H1 (cell line): ENCODE measurements around the gene RNF149. TPM values are rescaled to one million over a fixed set of nuclear protein-coding genes. Genes with fewer than 3 reads are reported as not detected.

Experiments used
- CTCF ChIA-PET: fragments of 300-600 bp; sonication (Branson Sonifier 250); formaldehyde crosslinking; loops from one replicate; lab custom pipeline; 2021; ENCODE audit not compliant: partially characterized antibody; lab: Charles Lee
- POLR2A ChIA-PET: fragments of 300-600 bp; sonication (Branson Sonifier 250); formaldehyde crosslinking; loops from one replicate; lab custom pipeline; 2021; ENCODE audit warnings: inconsistent platforms; ENCODE audit not compliant: partially characterized antibody; lab: Charles Lee
- DNase-seq, 2 experiments: peaks; one replicate each; pipeline versions ENCODE4 v3.0.0 to v3.0.0-alpha.2; 2010 to 2022; ENCODE audit warnings: low spot score in 2 of 2, low read depth in 1 of 2, mixed read lengths in 1 of 2
- FAIRE-seq: peaks from 2 replicates; lab custom pipeline; 2011; peaks lifted over from hg19 to GRCh38; lab: Jason Lieb, UNC
- H2AFZ ChIP-seq: 2 replicates; pipeline ENCODE4 v1.8.1; 2012; ENCODE audit warnings: low read length, inconsistent platforms
- H2AK5ac ChIP-seq: 2 replicates; pipeline ENCODE4 v1.6.1; 2013; ENCODE audit warnings: low read depth, low read length
- H2BK120ac ChIP-seq: replicated peaks from 2 replicates; pipeline ENCODE3; 2013; ENCODE audit warnings: low read depth, low read length, inconsistent platforms
- H2BK12ac ChIP-seq: 2 replicates; pipeline ENCODE4 v1.6.1; 2013; ENCODE audit warnings: low read depth, low read length
- H2BK15ac ChIP-seq: 2 replicates; pipeline ENCODE4 v1.6.1; 2013; ENCODE audit warnings: low read length
- H2BK20ac ChIP-seq: 2 replicates; pipeline ENCODE4 v1.6.1; 2013; ENCODE audit warnings: low read length
- H2BK5ac ChIP-seq: 2 replicates; pipeline ENCODE4 v1.6.1; 2013; ENCODE audit warnings: low read depth, low read length
- H3K14ac ChIP-seq: 2 replicates; pipeline ENCODE4 v1.6.1; 2013; ENCODE audit warnings: inconsistent platforms; ENCODE audit not compliant: insufficient read length
- H3K18ac ChIP-seq: 2 replicates; pipeline ENCODE4 v1.6.1; 2013; ENCODE audit warnings: low read length; ENCODE audit errors: extremely low read depth
- H3K23ac ChIP-seq: 2 replicates; pipeline ENCODE4 v1.6.1; 2013; ENCODE audit warnings: inconsistent platforms; ENCODE audit not compliant: insufficient read length
- H3K23me2 ChIP-seq: 2 replicates; pipeline ENCODE4 v1.6.1; 2013; ENCODE audit warnings: low read depth, low read length
- H3K27ac ChIP-seq: 2 replicates; pipeline ENCODE4 v1.6.1; 2011; ENCODE audit warnings: low read depth, low read length, inconsistent platforms
- H3K27me3 ChIP-seq, 4 experiments: replicated peaks in 1 of 4; 1 replicate in 1 of 4; 2 replicates in 3 of 4; pipeline versions ENCODE4 v1.6.1 to v1.8.1; 2011 to 2013; ENCODE audit warnings: low read length in 3 of 4, mild to moderate bottlenecking in 3 of 4, inconsistent platforms in 2 of 4, mixed read lengths in 2 of 4, moderate library complexity in 1 of 4; ENCODE audit not compliant: control insufficient read depth in 3 of 4, insufficient read depth in 3 of 4; ENCODE audit errors: extremely low read depth in 1 of 4
- H3K36me3 ChIP-seq, 4 experiments: 2 replicates each; pipeline versions ENCODE4 v1.6.1 to v1.8.1; 2011 to 2013; ENCODE audit warnings: mild to moderate bottlenecking in 4 of 4, low read length in 3 of 4, moderate library complexity in 2 of 4, control low read depth in 1 of 4, inconsistent platforms in 1 of 4; ENCODE audit not compliant: insufficient read depth in 4 of 4, control insufficient read depth in 2 of 4
- H3K4ac ChIP-seq: replicated peaks from 2 replicates; pipeline ENCODE3; 2013; ENCODE audit warnings: low read length, low read depth, mixed read lengths, inconsistent platforms; ENCODE audit not compliant: insufficient read length
- H3K4me1 ChIP-seq, 4 experiments: replicated peaks in 1 of 4; 1 replicate in 1 of 4; 2 replicates in 3 of 4; pipeline versions ENCODE4 v1.6.1 to v1.8.1; 2011 to 2013; ENCODE audit warnings: low read length in 3 of 4, inconsistent platforms in 2 of 4, mixed read lengths in 1 of 4; ENCODE audit not compliant: insufficient read depth in 4 of 4, control insufficient read depth in 3 of 4
- H3K4me2 ChIP-seq, 2 experiments: 2 replicates each; pipeline versions ENCODE4 v1.6.1 to v1.8.1; 2011 to 2013; ENCODE audit warnings: low read depth in 2 of 2, low read length in 2 of 2, control low read depth in 1 of 2, inconsistent platforms in 1 of 2, mild to moderate bottlenecking in 1 of 2; ENCODE audit not compliant: insufficient read depth in 1 of 2
- H3K4me3 ChIP-seq, 4 experiments: fragments of 200-600, 300-600 bp in 1 of 4; sonication (generic), shearing (Covaris generic), sonication (Bioruptor Twin) in 1 of 4; 2 replicates each; pipeline versions ENCODE4 v1.5.1 to v1.8.1; 2011 to 2016; ENCODE audit warnings: low read length in 4 of 4, low read depth in 3 of 4, control low read depth in 2 of 4, inconsistent platforms in 2 of 4, mild to moderate bottlenecking in 2 of 4, mixed read lengths in 1 of 4, moderate library complexity in 1 of 4; ENCODE audit not compliant: insufficient read depth in 2 of 4; ENCODE audit errors: extremely low read depth in 1 of 4
- H3K56ac ChIP-seq: replicated peaks from 2 replicates; pipeline ENCODE3; 2013; ENCODE audit warnings: low read depth, mild to moderate bottlenecking, mixed read lengths, low read length, inconsistent platforms; ENCODE audit not compliant: insufficient read length
- H3K79me1 ChIP-seq: 2 replicates; pipeline ENCODE4 v1.6.1; 2013; ENCODE audit warnings: low read depth, low read length, control low read depth
- H3K79me2 ChIP-seq, 2 experiments: 2 replicates each; pipeline versions ENCODE4 v1.6.1 to v1.8.1; 2012 to 2013; ENCODE audit warnings: low read length in 2 of 2, mild to moderate bottlenecking in 2 of 2, inconsistent platforms in 1 of 2; ENCODE audit not compliant: insufficient read depth in 2 of 2, control insufficient read depth in 1 of 2
- H3K9ac ChIP-seq, 4 experiments: replicated peaks in 1 of 4; 1 replicate in 1 of 4; 2 replicates in 3 of 4; pipeline versions ENCODE4 v1.6.1 to v1.8.1; 2011 to 2013; ENCODE audit warnings: low read depth in 3 of 4, low read length in 3 of 4, control low read depth in 2 of 4, mild to moderate bottlenecking in 2 of 4, moderate library complexity in 2 of 4, inconsistent platforms in 1 of 4; ENCODE audit errors: extremely low read depth in 1 of 4
- H3K9me3 ChIP-seq, 2 experiments: 2 replicates each; pipeline versions ENCODE4 v1.6.1 to v1.8.1; 2012 to 2013; ENCODE audit warnings: mild to moderate bottlenecking in 2 of 2, moderate library complexity in 2 of 2, control low read depth in 1 of 2, inconsistent platforms in 1 of 2, low read depth in 1 of 2, low read length in 1 of 2, mixed read lengths in 1 of 2; ENCODE audit not compliant: insufficient read depth in 2 of 2
- H4K20me1 ChIP-seq, 2 experiments: replicated peaks in 1 of 2; 2 replicates each; pipeline versions ENCODE3 to v1.8.1; 2011 to 2013; ENCODE audit warnings: inconsistent platforms in 2 of 2, low read length in 2 of 2, mild to moderate bottlenecking in 1 of 2; ENCODE audit not compliant: insufficient read depth in 2 of 2, control insufficient read depth in 1 of 2
- H4K5ac ChIP-seq: 2 replicates; pipeline ENCODE4 v1.6.1; 2013; ENCODE audit warnings: low read length, low read depth, mixed read lengths, inconsistent platforms; ENCODE audit not compliant: insufficient read length
- H4K8ac ChIP-seq: 2 replicates; pipeline ENCODE4 v1.8.0; 2013; ENCODE audit warnings: mild to moderate bottlenecking, moderate library complexity, low read length, inconsistent platforms; ENCODE audit not compliant: insufficient read depth; ENCODE audit errors: extremely low read depth
- H4K91ac ChIP-seq: replicated peaks from 2 replicates; pipeline ENCODE3; 2013; ENCODE audit warnings: low read length, mixed read lengths, inconsistent platforms; ENCODE audit not compliant: insufficient read length
- PHF8 ChIP-seq: fragments of 200-600 bp; sonication (generic); conservative IDR thresholded peaks from 2 replicates; pipeline ENCODE4 v1.7.1; 2012; ENCODE audit warnings: low read depth, mild to moderate bottlenecking, inconsistent platforms, low read length, moderate library complexity
- RNF2 ChIP-seq: fragments of 200-900, 300-1000 bp; sonication (generic); IDR thresholded peaks from 2 replicates; pipeline ENCODE4 v1.7.1; 2016; ENCODE audit warnings: borderline replicate concordance, low read depth, mild to moderate bottlenecking, antibody characterized with exemption, low read length; ENCODE audit not compliant: poor library complexity, severe bottlenecking; ENCODE audit errors: missing control alignments
- SIN3A ChIP-seq, 2 experiments: IDR thresholded peaks in 1 of 2; conservative IDR thresholded peaks in 1 of 2; 2 replicates each; pipeline ENCODE4 v1.6.1; 2011 to 2012; ENCODE audit warnings: low read length in 2 of 2, improper control_type of control experiment in 1 of 2, low read depth in 1 of 2, mild to moderate bottlenecking in 1 of 2
- WGBS, 2 experiments: shearing (Covaris generic) in 1 of 2; methylation state at CpG; one replicate each; pipeline versions ENCODE4 v1.1.6 to v1.1.7; 2013 to 2015; ENCODE audit warnings: low lambda C conversion rate in 2 of 2, mixed read lengths in 2 of 2, inconsistent platforms in 1 of 2, low coverage in 1 of 2, missing lambda C conversion rate in 1 of 2; ENCODE audit not compliant: insufficient replicate concordance in 2 of 2, insufficient coverage in 1 of 2, insufficient read length in 1 of 2; ENCODE audit errors: extremely low coverage in 1 of 2, missing lambda C conversion rate in 1 of 2; 5-methylcytosine and 5-hydroxymethylcytosine counted together
- polyA plus RNA-seq, 7 experiments: library from polyadenylated mRNA; depleted of rRNA in 3 of 7; stranded (reverse) in 5 of 7; unstranded in 2 of 7; fragments of >200 nt in 5 of 7; fragments of 200-250 nt in 2 of 7; gene quantifications; 1 replicate in 5 of 7; 2 replicates in 1 of 7; 4 replicates in 1 of 7; pipeline versions ENCODE4 v1.2.1 to v1.2.3, GENCODE V29; 2011 to 2013; ENCODE audit warnings: missing spikeins in 2 of 7, mixed read lengths in 2 of 7
- total RNA-seq: library from RNA; stranded (reverse); fragmentation: NEBNext Ultra II Directional; extraction: Animal tissue kit (Norgen Biotek cat#: 25700); gene quantifications from 2 replicates; pipeline ENCODE4 v1.2.1, GENCODE V29; 2021

RNF149 gene
- total and polyA plus RNA-seq, 2 of the 8 experiments (the other 6 are each of a cell fraction or from before 2014, with no cell fraction given): 16.6 to 28.2 TPM

GRCh38 chr2:101300164-101300563, 8.3 kb downstream of the RNF149 start:
- Histone ChIP-seq H3K27me3 (no peaks in the 10 kb centered on the region), H3K18ac (no peak overlapping the region), H2BK5ac (no peak overlapping the region)
- TF ChIP-seq SIN3A (conservative IDR thresholded peaks at IDR 0.05 in 1 of 2, IDR thresholded peaks at IDR 0.05 in 1 of 2; ENCODE audit: low read depth in 1 of 2, low read length in 2 of 2) (no peak), RNF2 (no peak), PHF8 (no peak)
- TF ChIP-seq, all 59 proteins: peak for 0
- no peak overlapping the region for H3K4me3 ChIP-seq
- no peak overlapping the region for H2AK5ac ChIP-seq
- H4K5ac ChIP-seq: no peak overlapping the region
- H3K14ac ChIP-seq: no peak overlapping the region
- FAIRE-seq: no peak
- no peak overlapping the region for H3K56ac ChIP-seq
- no peak overlapping the region for H3K9ac ChIP-seq
- peaks cover 0 to 84% of the 10 kb centered on the region in 2 experiments; a peak in 3 of 4 replicates for H3K79me2 ChIP-seq
- 100% methylated on average over 1 of the region's 1 CpG; no CpG with 5 or more reads in 1 of the 2 experiments for WGBS, 2 experiments
- no peak for DNase-seq
- H3K79me1 ChIP-seq: peaks cover 11% of the 10 kb centered on the region
- H3K23ac ChIP-seq: no peak overlapping the region
- H2AFZ ChIP-seq: no peak overlapping the region
- POLR2A ChIA-PET: interaction anchor here (1.2 kb wide), 1 partner anchor 9 kb away, joined by 5 read pairs; the partner anchor contains the start of gene RNF149
- no peak overlapping the region for H2BK120ac ChIP-seq
- no peaks in the 10 kb centered on the region for H3K4me1 ChIP-seq
- no peak overlapping the region for H3K27ac ChIP-seq
- H3K4me2 ChIP-seq: no peak overlapping the region
- peaks cover 2 to 15% of the 10 kb centered on the region in 2 experiments for H4K20me1 ChIP-seq
- no peak overlapping the region for H2BK15ac ChIP-seq
- H4K91ac ChIP-seq: no peak overlapping the region
- no peak overlapping the region for H4K8ac ChIP-seq
- no peak overlapping the region for H2BK12ac ChIP-seq
- H3K36me3 ChIP-seq: no peaks in the 10 kb centered on the region
- CTCF ChIA-PET: interaction anchor here (0.9 to 2.0 kb wide), 4 partner anchors 27 to 119 kb away, joined by 3 to 4 read pairs (median 4); partner anchors contain the start of gene CREG2
- no peaks in the 10 kb centered on the region for H3K9me3 ChIP-seq
- no peak overlapping the region for H3K4ac ChIP-seq
- no peaks in the 10 kb centered on the region for H3K23me2 ChIP-seq
- no peak overlapping the region for H2BK20ac ChIP-seq
